Ascending aorta (tissue), 2 donors: ENCODE data around the gene GRB14. TPM values are rescaled to one million over a fixed set of nuclear protein-coding genes. Genes with fewer than 3 reads are reported as not detected.

Experiments used
- DNase-seq, 2 donors: peaks; one replicate each; pipeline ENCODE4 v3.0.0-alpha.2; 2019; ENCODE audit warnings: low spot score in 2 of 2
- H3K27ac ChIP-seq, 2 donors: fragments of 200-600 bp; sonication (generic); one replicate each; pipeline ENCODE4 v1.5.1; 2016 to 2017; ENCODE audit warnings: mild to moderate bottlenecking in 1 of 2
- H3K27me3 ChIP-seq: fragments of 200-600 bp; sonication (generic); one replicate; pipeline ENCODE4 v1.5.1; 2017
- H3K36me3 ChIP-seq, 2 donors: fragments of 200-600 bp; sonication (generic); one replicate each; pipeline ENCODE4 v1.5.1; 2016
- H3K4me1 ChIP-seq, 2 donors: fragments of 200-600 bp; sonication (generic); one replicate each; pipeline ENCODE4 v1.5.1; 2016 to 2017; ENCODE audit warnings: mild to moderate bottlenecking in 1 of 2
- H3K4me3 ChIP-seq, 2 donors: fragments of 200-600 bp; sonication (generic); one replicate each; pipeline ENCODE4 v1.5.1; 2016 to 2017; ENCODE audit warnings: mild to moderate bottlenecking in 1 of 2
- H3K9me3 ChIP-seq, 2 donors: fragments of 200-600 bp; sonication (generic); one replicate each; pipeline ENCODE4 v1.5.1; 2016
- CTCF ChIP-seq, 3 experiments: fragments of 200-600 bp in 2 of 3; fragments of 450-650 bp in 1 of 3; sonication (generic) in 2 of 3; IDR thresholded peaks; one replicate each; pipeline ENCODE4 v1.5.1; 2016 to 2019; ENCODE audit warnings: antibody characterized with exemption in 3 of 3, mild to moderate bottlenecking in 1 of 3, moderate library complexity in 1 of 3
- intact Hi-C: fragments of 100-400 bp; cut with DNase I; formaldehyde crosslinking; loops from one replicate; pipeline ENCODE4 v1.15.1; 2023
- total RNA-seq: library from RNA; depleted of rRNA; stranded (reverse); fragments of >200 nt; gene quantifications from one replicate; pipeline ENCODE4 v1.1.0, GENCODE V29; 2016

Gene GRB14
- total RNA-seq, 1 donor from 2014 or later: 1.1 TPM

- Histone ChIP-seq H3K9me3 (no peaks in the 10 kb centered on the region), H3K4me1 (peaks cover 0 to 2% of the 10 kb centered on the region in 2 donors), H3K36me3 (no peaks in the 10 kb centered on the region), H3K27ac (no peak overlapping the region), H3K4me3 (no peak overlapping the region), H3K27me3 (no peaks in the 10 kb centered on the region)
- no peak for TF ChIP-seq CTCF (IDR thresholded peaks at IDR 0.05)
- intact Hi-C loops: no loop called here
- DNase-seq: no peak
Observed at GRCh38 chr2:164565359-164565758, 55.9 kb downstream of the GRB14 start.

GRCh38 chr2:164562666-164563065 is 58.6 kb downstream of the GRB14 start:
- Histone ChIP-seq H3K27ac (no peak overlapping the region), H3K27me3 (no peaks in the 10 kb centered on the region), H3K4me3 (no peak overlapping the region), H3K36me3 (no peaks in the 10 kb centered on the region), H3K4me1 (peaks cover 0 to 2% of the 10 kb centered on the region in 2 donors), H3K9me3 (no peaks in the 10 kb centered on the region)
- no peak for TF ChIP-seq CTCF (IDR thresholded peaks at IDR 0.05)
- DNase-seq: no peak
- intact Hi-C loops: loop anchor here (5.0 kb wide), 1 partner anchor 355 kb away; no protein-coding TSS in a partner anchor

GRCh38 chr2:164561991-164562390 is 59.3 kb downstream of the GRB14 start:
- H3K4me3 ChIP-seq: no peak overlapping the region
- no peaks in the 10 kb centered on the region for H3K36me3 ChIP-seq
- H3K27ac ChIP-seq: no peak overlapping the region
- H3K27me3 ChIP-seq: no peaks in the 10 kb centered on the region
- H3K4me1 ChIP-seq: peaks cover 0 to 2% of the 10 kb centered on the region in 2 donors
- DNase-seq: no peak
- H3K9me3 ChIP-seq: no peaks in the 10 kb centered on the region
- intact Hi-C loops: loop anchor here (5.0 kb wide), 1 partner anchor 355 kb away; no protein-coding TSS in a partner anchor
- TF ChIP-seq CTCF (IDR thresholded peaks at IDR 0.05): no peak

- no peaks in the 10 kb centered on the region for H3K27me3 ChIP-seq
- no peak overlapping the region for H3K4me3 ChIP-seq
- H3K36me3 ChIP-seq: no peaks in the 10 kb centered on the region
- no peaks in the 10 kb centered on the region for H3K9me3 ChIP-seq
- intact Hi-C loops: loop anchor here (5.0 kb wide), 1 partner anchor 356 kb away; no protein-coding TSS in a partner anchor
- no peak for TF ChIP-seq CTCF (IDR thresholded peaks at IDR 0.05)
- no peak overlapping the region for H3K27ac ChIP-seq
- DNase-seq: no peak
- peaks cover 0 to 2% of the 10 kb centered on the region in 2 donors for H3K4me1 ChIP-seq
Observed at GRCh38 chr2:164561416-164561815, 59.9 kb downstream of the GRB14 start.

- DNase-seq: no peak
- Histone ChIP-seq H3K9me3 (no peaks in the 10 kb centered on the region), H3K4me1 (peaks cover 0 to 2% of the 10 kb centered on the region in 2 donors), H3K36me3 (no peaks in the 10 kb centered on the region), H3K27ac (no peak overlapping the region), H3K4me3 (peak overlapping the region; percentile 41 to 44), H3K27me3 (no peaks in the 10 kb centered on the region)
- TF ChIP-seq CTCF (IDR thresholded peaks at IDR 0.05): no peak
- intact Hi-C loops: loop anchor here (1.0 to 5.0 kb wide), 2 partner anchors 156 to 356 kb away; no protein-coding TSS in a partner anchor
Observed at GRCh38 chr2:164560902-164561301, 60.4 kb downstream of the GRB14 start.
